Measurements from ENCODE around the gene KLHL29. TPM values are rescaled to one million over a fixed set of nuclear protein-coding genes. Genes with fewer than 3 reads are reported as not detected.

KLHL29 gene
- total and polyA plus RNA-seq, 2 of the 13 experiments (the other 11 are each of a cell fraction or from before 2014, with no cell fraction given): 0.01 TPM; not detected in 1

GRCh38 chr2:23420091-23420839, 35.3 kb downstream of the KLHL29 start (continued):
- TF ChIP-seq ARNT2 (CRISPR knock-in tag; IDR thresholded peaks at IDR 0.05; ENCODE audit: low read depth): no peak
- TF ChIP-seq PHF8 (CRISPR knock-in tag; IDR thresholded peaks at IDR 0.05): no peak
- no peak for TF ChIP-seq MIXL1 (CRISPR knock-in tag; IDR thresholded peaks at IDR 0.05)
- no peak for TF ChIP-seq DZIP1 (CRISPR knock-in tag; IDR thresholded peaks at IDR 0.05)
- TF ChIP-seq ZNF761 (CRISPR knock-in tag; conservative IDR thresholded peaks at IDR 0.05): no peak
- TF ChIP-seq CENPBD1 (CRISPR knock-in tag; IDR thresholded peaks at IDR 0.05; ENCODE audit: borderline replicate concordance, low read depth): no peak
- no peak for TF ChIP-seq ZNF879 (CRISPR knock-in tag; IDR thresholded peaks at IDR 0.05)
- no peak for TF ChIP-seq ELF3 (CRISPR knock-in tag; IDR thresholded peaks at IDR 0.05)
- TF ChIP-seq TARDBP (CRISPR knock-in tag; IDR thresholded peaks at IDR 0.05): no peak

GRCh38 chr2:23420840-23421476, 36.0 kb downstream of the KLHL29 start:
- ChIA-PET CTCF (ENCODE audit: low intra/inter-chr PET ratio, low total read pairs) (no interaction called here), POLR2A (no interaction called here)
- no peak for DNase-seq (ENCODE audit: low spot score)
- no peak overlapping the region for H3K27ac ChIP-seq (ENCODE audit: extremely low read length, insufficient read depth, low read length)
- no peaks in the 10 kb centered on the region for H3K36me3 ChIP-seq (replicated peaks in 1 of 2; ENCODE audit: control insufficient read depth in 1 of 2, insufficient read depth in 2 of 2, low read length in 2 of 2)
- H3K4me3 ChIP-seq (replicated peaks in 1 of 3; ENCODE audit: insufficient read depth in 1 of 3, low read depth in 2 of 3, low read length in 3 of 3): no peak overlapping the region
- BruUV-seq (replicated peaks): no TSS peak
- H3K9ac ChIP-seq (ENCODE audit: insufficient read depth, low read depth, low read length): no peak overlapping the region
- H4K20me1 ChIP-seq (ENCODE audit: insufficient read depth, low read length): no peaks in the 10 kb centered on the region
- WGBS (ENCODE audit: low lambda C conversion rate): 43% methylated on average over 9 of the region's 9 CpGs
- intact Hi-C loops (cut with micrococcal nuclease; ENCODE audit: unreplicated experiment) (no loop called here), in situ Hi-C loops (cut with HindIII; ENCODE audit: extremely low pct_ligation_motif_present, low pct_unique_long_range_greater_than_20kb) (no loop called here)
- ATAC-seq: 0 out of 3 replicates have a peak, but pooled peaks have one; percentile 9
- no peaks in the 10 kb centered on the region for H3K9me3 ChIP-seq (ENCODE audit: low read length)
- H3K4me2 ChIP-seq (ENCODE audit: low read depth, low read length): no peak overlapping the region
- H3K4me1 ChIP-seq (ENCODE audit: insufficient read depth, low read length): no peaks in the 10 kb centered on the region
- H3K27me3 ChIP-seq (ENCODE audit: control insufficient read depth in 1 of 2, insufficient read depth in 2 of 2, low read length in 2 of 2): peaks cover 0 to 6% of the 10 kb centered on the region in 2 experiments; a peak in 2 of 5 replicates
- no peak for FAIRE-seq
- no peaks in the 10 kb centered on the region for H3K79me2 ChIP-seq (ENCODE audit: insufficient read depth, low read length)
- H2AFZ ChIP-seq (ENCODE audit: low read length): no peak overlapping the region
- no peak for TF ChIP-seq PHF21A (CRISPR knock-in tag; IDR thresholded peaks at IDR 0.05)
- no peak for TF ChIP-seq KLF11 (CRISPR knock-in tag; IDR thresholded peaks at IDR 0.05)
- TF ChIP-seq HES4 (CRISPR knock-in tag; IDR thresholded peaks at IDR 0.05; ENCODE audit: borderline replicate concordance): no peak
- no peak for TF ChIP-seq ZNF441 (CRISPR knock-in tag; IDR thresholded peaks at IDR 0.05; ENCODE audit: borderline replicate concordance)
- TF ChIP-seq ZNF414 (CRISPR knock-in tag; IDR thresholded peaks at IDR 0.05): no peak
- TF ChIP-seq HMG20A (CRISPR knock-in tag; IDR thresholded peaks at IDR 0.05; ENCODE audit: borderline replicate concordance): no peak
- no peak for TF ChIP-seq ZNF576 (CRISPR knock-in tag; IDR thresholded peaks at IDR 0.05)
- TF ChIP-seq SNAPC5 (CRISPR knock-in tag; IDR thresholded peaks at IDR 0.05; ENCODE audit: borderline replicate concordance): no peak
- no peak for TF ChIP-seq RBFOX2 (IDR thresholded peaks at IDR 0.05; ENCODE audit: low read depth, low read length)
- no peak for TF ChIP-seq ATM (IDR thresholded peaks at IDR 0.05; ENCODE audit: borderline replicate concordance)
- TF ChIP-seq MATR3 (CRISPR knock-in tag; IDR thresholded peaks at IDR 0.05): no peak

All from HepG2 (cell line).